Activated CD8-positive, alpha-beta T cell treated with anti-CD3 and anti-CD28 coated beads, Interleukin-2, amount 10 ng/mL, durations not matched to agents 7 days and 5 days (primary cell): ENCODE data around the gene PI4K2B. TPM values are rescaled to one million over a fixed set of nuclear protein-coding genes. Genes with fewer than 3 reads are reported as not detected.
"Not testable (repeated sequence)": the region's sequence is repeated elsewhere in the genome, so short reads cannot be mapped to it uniquely, and the experiment has no call there.

ENCODE experiments used
- ATAC-seq: fragments of 150-1000 bp; cut with Tn5 transposase; one replicate; pipeline ENCODE4 v1.10.0; 2021; ENCODE audit warnings: moderate library complexity
- CTCF ChIA-PET: fragments of 350-600 bp; sonication (Branson Sonifier 250); formaldehyde crosslinking; loops from one replicate; lab custom pipeline; 2021; ENCODE audit warnings: antibody characterized with exemption; lab: Charles Lee
- POLR2A ChIA-PET: fragments of 350-600 bp; sonication (Branson Sonifier 250); formaldehyde crosslinking; loops from one replicate; lab custom pipeline; 2021; ENCODE audit warnings: antibody characterized with exemption; lab: Charles Lee
- DNase-seq: peaks from one replicate; pipeline ENCODE4 v3.0.0-alpha.2; 2020
- H3K27ac Mint-ChIP-seq: one replicate; pipeline ENCODE4 v1.8.0; 2021; ENCODE audit warnings: mild to moderate bottlenecking, mixed read lengths
- H3K27me3 Mint-ChIP-seq: one replicate; pipeline ENCODE4 v1.8.0; 2021; ENCODE audit warnings: low read depth, mixed read lengths
- H3K36me3 Mint-ChIP-seq: one replicate; pipeline ENCODE4 v1.8.0; 2021; ENCODE audit warnings: low read depth, mixed read lengths
- H3K4me1 Mint-ChIP-seq: one replicate; pipeline ENCODE4 v1.8.0; 2021; ENCODE audit warnings: low read depth, mixed read lengths
- H3K4me3 Mint-ChIP-seq: one replicate; pipeline ENCODE4 v1.8.0; 2021; ENCODE audit warnings: mild to moderate bottlenecking, mixed read lengths
- H3K9me3 Mint-ChIP-seq: one replicate; pipeline ENCODE4 v1.8.0; 2022; ENCODE audit warnings: mixed read lengths; ENCODE audit not compliant: insufficient read depth
- total RNA-seq, 2 experiments: library from RNA; stranded (reverse); gene quantifications; one replicate each; pipeline ENCODE4 v1.2.3, GENCODE V29; 2021

PI4K2B gene
- total RNA-seq, 2 experiments from 2014 or later: 42.2 to 46.1 TPM

DNA sequence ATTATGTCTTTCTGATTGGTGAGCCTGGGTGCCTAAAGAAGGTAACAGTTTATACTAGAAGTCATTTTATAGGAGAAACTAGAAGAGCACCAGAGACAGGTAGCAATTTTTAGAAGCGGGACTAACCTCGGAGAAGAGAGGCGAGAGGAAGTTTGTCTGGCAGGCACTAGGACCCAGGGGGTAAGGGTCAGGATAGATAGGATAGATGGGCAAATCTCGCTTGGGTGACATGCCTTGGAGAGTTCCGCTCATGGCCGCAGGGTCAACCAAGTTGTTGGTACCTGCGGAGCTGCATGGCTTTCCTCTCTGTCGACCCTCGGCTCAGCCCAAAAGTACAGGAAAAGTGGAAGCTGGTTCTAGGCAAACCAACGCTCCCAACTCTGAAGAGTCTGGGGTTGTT, 11.3 kb downstream of the PI4K2B start:
- Mint-ChIP-seq H3K27me3 (no peaks in the 10 kb centered on the region), H3K27ac (no peak overlapping the region), H3K36me3 (peaks cover 68% of the 10 kb centered on the region), H3K4me3 (no peak overlapping the region), H3K9me3 (peaks cover 24% of the 10 kb centered on the region), H3K4me1 (peaks cover 18% of the 10 kb centered on the region)
- ATAC-seq: no peak
- CTCF ChIA-PET: no interaction called here
- POLR2A ChIA-PET: interaction anchor here (0.6 kb wide), 1 partner anchor 706 kb away, joined by 3 read pairs; no protein-coding TSS in a partner anchor
- DNase-seq: no peak

DNA sequence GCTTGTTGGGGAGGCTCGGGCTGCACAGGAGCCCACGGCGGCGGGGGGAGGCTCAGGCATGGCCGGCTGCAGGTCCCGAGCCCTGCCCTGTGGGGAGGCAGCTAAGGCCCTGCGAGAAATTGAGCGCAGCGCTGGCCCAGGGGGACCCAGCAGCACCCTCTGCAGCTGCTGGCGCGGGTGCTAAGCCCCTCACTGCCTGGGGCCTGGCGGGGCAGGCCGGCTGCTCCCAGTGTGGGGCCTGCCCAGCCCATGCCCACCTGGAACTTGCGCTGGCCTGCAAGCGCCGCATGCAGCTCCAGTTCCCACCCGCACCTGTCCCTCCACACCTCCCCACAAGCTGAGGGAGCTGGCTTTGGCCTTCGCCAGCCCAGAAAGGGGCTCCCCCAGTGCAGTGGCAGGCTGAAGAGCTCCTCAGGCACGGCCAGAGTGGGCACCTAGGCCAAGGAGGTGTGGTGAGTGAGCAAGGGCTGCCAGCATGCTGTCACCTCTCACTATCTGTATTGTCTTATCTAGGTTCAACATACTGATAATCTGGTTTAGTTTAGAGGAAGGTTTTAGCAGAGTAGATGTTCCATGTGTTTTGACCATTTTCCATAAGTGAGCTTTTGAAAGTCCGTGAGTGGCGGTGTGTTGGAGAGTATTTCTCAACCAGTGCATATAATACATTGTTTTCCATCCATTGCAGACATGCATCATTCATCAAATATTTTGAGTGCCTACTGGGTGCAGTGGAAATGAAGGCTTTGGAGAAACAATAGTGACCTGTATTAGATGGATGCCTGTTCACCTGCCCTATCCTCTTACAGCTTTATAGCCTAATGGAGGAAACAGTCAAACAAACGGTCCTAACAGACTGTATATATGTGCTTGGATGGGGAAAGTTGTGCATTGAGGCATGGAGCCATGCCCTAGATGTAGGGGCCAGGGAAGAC, 13.1 kb downstream of the PI4K2B start:
- POLR2A ChIA-PET: interaction anchor here (1.5 kb wide), 1 partner anchor 13 kb away, joined by 9 read pairs; the partner anchor contains the start of gene PI4K2B

DNA sequence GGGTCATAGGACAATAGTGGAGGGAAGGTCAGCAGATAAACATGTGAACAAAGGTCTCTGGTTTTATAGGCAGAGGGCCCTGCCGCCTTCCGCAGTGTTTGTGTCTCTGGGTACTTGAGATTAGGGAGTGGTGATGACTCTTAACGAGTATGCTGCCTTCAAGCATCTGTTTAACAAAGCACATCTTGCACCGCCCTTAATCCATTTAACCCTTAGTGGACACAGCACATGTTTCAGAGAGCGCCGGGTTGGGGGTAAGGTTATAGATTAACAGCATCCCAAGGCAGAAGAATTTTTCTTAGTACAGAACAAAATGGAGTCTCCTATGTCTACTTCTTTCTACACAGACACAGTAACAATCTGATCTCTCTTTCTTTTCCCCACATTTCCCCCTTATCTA, 15.0 kb downstream of the PI4K2B start:
- H3K36me3 Mint-ChIP-seq: peaks cover 49% of the 10 kb centered on the region
- H3K27me3 Mint-ChIP-seq, DNase-seq, H3K4me3 Mint-ChIP-seq, CTCF ChIA-PET, POLR2A ChIA-PET, ATAC-seq, H3K27ac Mint-ChIP-seq: not testable (repeated sequence)
- peaks cover 18% of the 10 kb centered on the region for H3K9me3 Mint-ChIP-seq
- peaks cover 33% of the 10 kb centered on the region for H3K4me1 Mint-ChIP-seq

More for the DNA sequence above, 13.1 kb downstream of the PI4K2B start:
- no peak overlapping the region for H3K27ac Mint-ChIP-seq
- DNase-seq (no peak), ATAC-seq (no peak)
- H3K4me1 Mint-ChIP-seq: peaks cover 20% of the 10 kb centered on the region
- peaks cover 24% of the 10 kb centered on the region for H3K9me3 Mint-ChIP-seq
- H3K36me3 Mint-ChIP-seq: peaks cover 61% of the 10 kb centered on the region
- H3K4me3 Mint-ChIP-seq: no peak overlapping the region
- CTCF ChIA-PET: no interaction called here
- H3K27me3 Mint-ChIP-seq: no peaks in the 10 kb centered on the region

DNA sequence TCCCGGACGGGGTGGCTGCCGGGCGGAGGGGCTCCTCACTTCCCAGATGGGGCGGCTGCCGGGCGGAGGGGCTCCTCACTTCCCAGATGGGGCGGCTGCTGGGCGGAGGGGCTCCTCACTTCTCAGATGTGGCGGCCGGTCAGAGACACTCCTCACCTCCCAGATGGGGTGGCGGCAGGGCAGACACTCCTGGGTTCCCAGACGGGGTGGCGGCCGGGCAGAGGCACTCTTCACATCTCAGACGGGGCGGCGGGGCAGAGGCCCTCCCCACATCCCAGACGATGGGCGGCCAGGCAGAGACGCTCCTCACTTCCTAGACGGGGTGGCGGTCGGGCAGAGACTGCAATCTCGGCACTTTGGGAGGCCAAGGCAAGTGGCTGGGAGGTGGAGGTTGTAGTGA, 15.7 kb downstream of the PI4K2B start:
- CTCF ChIA-PET, H3K4me3 Mint-ChIP-seq, POLR2A ChIA-PET, H3K27ac Mint-ChIP-seq, DNase-seq, H3K27me3 Mint-ChIP-seq, ATAC-seq: not testable (repeated sequence)
- H3K9me3 Mint-ChIP-seq: peaks cover 12% of the 10 kb centered on the region
- peaks cover 33% of the 10 kb centered on the region for H3K4me1 Mint-ChIP-seq
- H3K36me3 Mint-ChIP-seq: peaks cover 45% of the 10 kb centered on the region

DNA sequence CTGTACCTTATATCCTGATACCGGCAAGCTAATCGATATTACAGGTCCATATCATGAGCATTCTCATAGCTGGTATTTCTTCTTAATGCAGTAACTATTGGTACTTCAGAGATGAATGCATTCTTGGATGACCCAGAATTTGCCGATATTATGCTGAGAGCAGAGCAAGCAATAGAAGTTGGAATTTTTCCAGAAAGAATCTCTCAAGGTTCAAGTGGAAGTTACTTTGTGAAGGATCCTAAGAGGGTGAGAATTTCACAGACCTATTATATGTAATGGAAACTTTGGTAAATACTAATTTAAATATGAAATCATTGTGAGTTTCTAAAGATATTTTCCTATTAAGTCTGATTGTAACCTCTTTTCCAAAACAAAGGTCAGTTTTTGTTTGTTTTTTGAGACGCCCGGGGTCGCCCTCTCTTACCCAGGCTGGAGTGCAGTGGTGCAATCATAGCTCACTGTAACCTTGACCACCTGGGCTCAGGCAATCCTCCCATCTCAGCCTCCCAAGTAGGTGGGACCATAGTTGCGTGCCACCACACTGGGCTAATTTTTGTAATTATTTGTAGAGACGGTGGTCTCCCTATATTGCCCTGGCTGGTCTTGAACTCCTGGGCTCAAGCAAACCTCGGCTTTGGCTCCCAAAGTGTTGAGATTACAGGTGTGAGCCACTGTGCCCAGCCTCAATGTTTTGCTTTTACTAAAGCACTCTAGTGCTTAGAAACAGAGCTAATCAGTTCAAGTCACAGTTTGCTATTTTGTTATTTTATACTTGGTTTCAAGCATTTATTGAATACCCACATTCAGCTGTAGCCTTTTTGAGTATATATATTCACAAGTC, 18.6 kb downstream of the PI4K2B start:
- POLR2A ChIA-PET: interaction anchor here (0.8 kb wide), 1 partner anchor 16 kb away, joined by 3 read pairs; no protein-coding TSS in a partner anchor
- Mint-ChIP-seq H3K9me3 (no peaks in the 10 kb centered on the region), H3K4me1 (peaks cover 28% of the 10 kb centered on the region), H3K27me3 (no peaks in the 10 kb centered on the region), H3K36me3 (peaks cover 40% of the 10 kb centered on the region), H3K4me3 (no peak overlapping the region), H3K27ac (no peak overlapping the region)
- ATAC-seq (no peak), DNase-seq (no peak)
- CTCF ChIA-PET: interaction anchor here (1.0 to 1.5 kb wide), 4 partner anchors 19 to 72 kb away, joined by 3 to 6 read pairs (median 4); partner anchors contain the start of genes PI4K2B and ZCCHC4

DNA sequence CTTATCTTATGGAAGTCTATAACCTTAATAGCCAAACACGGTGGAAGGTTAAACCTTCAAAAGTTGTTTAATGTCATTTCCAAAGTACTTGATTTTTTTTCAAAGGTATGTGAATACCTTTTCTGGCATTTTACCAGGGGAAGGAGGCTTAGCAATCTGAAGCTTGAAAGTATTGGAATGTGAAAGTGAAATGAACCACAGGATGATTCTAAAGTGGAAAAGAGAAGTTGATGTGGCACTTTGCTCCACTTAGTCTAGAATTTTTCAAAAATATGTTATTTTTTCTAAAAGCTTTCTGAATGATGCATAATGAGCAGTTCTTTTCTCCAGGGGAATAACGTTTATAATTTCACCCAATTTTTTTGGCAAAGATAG, 19.2 kb downstream of the PI4K2B start:
- Mint-ChIP-seq H3K27ac (no peak overlapping the region), H3K36me3 (peaks cover 40% of the 10 kb centered on the region), H3K9me3 (no peaks in the 10 kb centered on the region), H3K4me1 (peaks cover 28% of the 10 kb centered on the region), H3K4me3 (no peak overlapping the region), H3K27me3 (no peaks in the 10 kb centered on the region)
- ChIA-PET POLR2A (no interaction called here), CTCF (interaction anchor here (1.0 to 1.5 kb wide), 4 partner anchors 19 to 73 kb away, joined by 3 to 6 read pairs (median 4); partner anchors contain the start of genes PI4K2B and ZCCHC4)
- DNase-seq (no peak), ATAC-seq (no peak)

DNA sequence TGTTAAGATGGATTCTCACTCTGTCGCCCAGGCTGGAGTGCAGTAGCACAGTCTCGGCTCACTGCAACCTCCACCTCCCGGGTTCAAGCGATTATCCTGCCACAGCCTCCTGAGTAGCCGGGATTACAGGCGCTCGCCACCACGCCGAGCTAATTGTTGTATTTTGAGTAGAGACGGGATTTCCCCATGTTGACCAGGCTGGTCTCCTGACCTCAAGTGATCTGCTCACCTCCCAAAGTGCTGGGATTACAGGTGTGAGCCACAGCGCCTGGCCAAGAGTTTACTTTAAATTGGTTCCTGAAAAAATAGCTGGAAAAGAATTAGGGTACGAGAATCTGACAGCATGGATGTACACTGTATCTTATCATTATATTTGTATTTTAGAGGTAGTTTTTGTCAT, 20.0 kb downstream of the PI4K2B start:
- H3K27ac Mint-ChIP-seq, H3K27me3 Mint-ChIP-seq, DNase-seq, ATAC-seq, POLR2A ChIA-PET, H3K4me3 Mint-ChIP-seq, H3K9me3 Mint-ChIP-seq: not testable (repeated sequence)
- Mint-ChIP-seq H3K36me3 (peaks cover 36% of the 10 kb centered on the region), H3K4me1 (peaks cover 28% of the 10 kb centered on the region)
- CTCF ChIA-PET: interaction anchor here (1.5 kb wide), 1 partner anchor 20 kb away, joined by 6 read pairs; the partner anchor contains the start of gene PI4K2B

DNA sequence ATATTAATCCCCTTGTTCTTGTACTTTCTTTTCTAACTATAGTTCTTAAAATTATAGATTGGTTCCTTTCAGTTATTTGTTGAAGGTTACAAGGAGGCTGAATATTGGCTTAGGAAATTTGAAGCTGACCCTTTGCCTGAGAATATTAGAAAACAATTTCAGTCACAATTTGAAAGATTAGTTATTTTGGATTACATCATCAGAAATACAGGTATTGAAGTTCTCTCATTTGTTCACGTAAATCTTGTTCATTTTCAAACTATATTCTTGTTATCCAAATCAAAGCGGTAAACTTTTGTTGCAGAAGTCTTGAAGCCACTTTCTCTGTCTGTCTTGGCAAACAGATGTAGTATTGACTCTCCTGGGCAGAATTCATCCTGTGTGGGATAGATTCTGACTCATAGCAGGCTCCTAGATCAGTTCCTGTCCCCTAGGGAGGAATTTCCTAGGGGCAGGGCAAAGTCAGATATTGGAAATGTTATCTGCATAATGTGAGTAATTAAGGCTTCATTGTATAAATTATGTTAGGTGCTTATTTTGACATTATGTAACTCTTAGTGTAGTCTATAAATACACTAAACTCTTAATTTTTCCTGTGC, 25.2 kb downstream of the PI4K2B start:
- ChIA-PET POLR2A (no interaction called here), CTCF (no interaction called here)
- Mint-ChIP-seq H3K4me3 (no peak overlapping the region), H3K27ac (no peak overlapping the region), H3K36me3 (peaks cover 40% of the 10 kb centered on the region), H3K27me3 (no peaks in the 10 kb centered on the region), H3K4me1 (no peaks in the 10 kb centered on the region), H3K9me3 (no peaks in the 10 kb centered on the region)
- DNase-seq (no peak), ATAC-seq (no peak)

DNA sequence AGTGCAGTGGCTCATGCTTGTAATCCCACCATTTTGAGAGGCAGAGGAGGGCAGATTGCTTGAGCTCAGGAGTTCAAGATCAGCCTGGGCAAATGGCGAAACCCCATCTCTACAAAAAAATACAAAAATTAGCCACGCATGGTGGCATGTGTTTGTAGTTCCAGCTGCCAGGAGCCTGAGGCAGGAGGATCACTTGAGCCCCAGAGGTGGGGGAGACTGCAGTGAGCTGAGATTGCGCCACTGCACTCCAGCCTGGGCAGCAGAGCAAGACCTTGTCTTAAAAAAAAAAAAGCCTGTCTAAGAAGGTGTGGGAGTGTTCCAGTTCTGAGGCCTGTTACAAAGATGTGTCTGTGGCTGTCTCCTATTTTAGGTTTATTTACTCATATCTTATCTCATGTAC, 38.0 kb downstream of the PI4K2B start:
- no peaks in the 10 kb centered on the region for H3K4me1 Mint-ChIP-seq
- peaks cover 45% of the 10 kb centered on the region for H3K36me3 Mint-ChIP-seq
- no peak for DNase-seq
- ChIA-PET POLR2A (interaction anchor here (0.6 kb wide), 1 partner anchor 154 kb away, joined by 3 read pairs; no protein-coding TSS in a partner anchor), CTCF (interaction anchor here (1.6 kb wide), 1 partner anchor 41 kb away, joined by 4 read pairs; the partner anchor contains the start of gene ZCCHC4)
- no peaks in the 10 kb centered on the region for H3K9me3 Mint-ChIP-seq
- ATAC-seq: no peak
- no peak overlapping the region for H3K4me3 Mint-ChIP-seq
- no peak overlapping the region for H3K27ac Mint-ChIP-seq
- no peaks in the 10 kb centered on the region for H3K27me3 Mint-ChIP-seq

DNA sequence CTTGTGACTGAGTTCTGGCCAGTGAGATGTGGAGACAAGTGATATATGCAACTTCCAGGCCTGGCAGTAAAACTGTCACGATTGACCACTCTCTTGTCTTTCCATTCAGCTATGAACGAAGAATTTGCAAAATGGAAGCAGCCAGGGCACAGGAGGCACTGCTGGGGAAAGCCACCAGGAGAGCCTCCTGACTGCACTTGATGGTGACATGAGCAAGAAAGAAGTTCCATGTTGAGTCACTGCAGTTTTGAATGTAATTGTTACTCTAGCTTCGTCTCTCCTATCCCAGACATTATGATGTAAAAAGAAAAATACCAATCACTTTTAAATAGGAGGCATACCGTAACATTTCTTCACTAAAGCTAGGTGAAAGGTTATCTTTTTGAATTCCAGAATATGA, 46.4 kb downstream of the PI4K2B start:
- no peaks in the 10 kb centered on the region for H3K4me1 Mint-ChIP-seq
- DNase-seq: no peak
- H3K27ac Mint-ChIP-seq: no peak overlapping the region
- CTCF ChIA-PET: interaction anchor here (1.1 kb wide), 1 partner anchor 32 kb away, joined by 4 read pairs; the partner anchor contains the start of gene ZCCHC4
- peaks cover 31% of the 10 kb centered on the region for H3K36me3 Mint-ChIP-seq
- no peak overlapping the region for H3K4me3 Mint-ChIP-seq
- no peaks in the 10 kb centered on the region for H3K9me3 Mint-ChIP-seq
- POLR2A ChIA-PET: interaction anchor here (1.1 kb wide), 1 partner anchor 12 kb away, joined by 3 read pairs; no protein-coding TSS in a partner anchor
- H3K27me3 Mint-ChIP-seq: no peaks in the 10 kb centered on the region
- ATAC-seq: no peak

DNA sequence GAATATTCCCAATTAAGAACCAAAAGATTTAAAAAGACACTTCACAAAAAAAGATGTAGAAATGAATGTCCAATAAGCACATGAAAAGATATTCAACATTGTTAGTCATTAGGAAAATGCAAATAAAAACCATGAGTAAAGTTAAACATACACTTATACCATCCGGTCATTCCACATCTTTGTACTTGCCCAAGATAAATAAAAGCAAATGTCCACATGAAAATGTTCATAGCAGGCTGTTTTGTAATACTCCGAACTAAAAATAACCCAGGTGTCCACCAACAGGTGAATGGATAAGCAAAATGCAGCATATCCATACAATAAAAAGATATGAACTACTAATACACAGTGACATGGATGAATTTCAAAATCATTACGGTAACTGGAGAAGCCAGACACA, 50.1 kb downstream of the PI4K2B start:
- DNase-seq (no peak), ATAC-seq (no peak)
- H3K4me1 Mint-ChIP-seq: no peaks in the 10 kb centered on the region
- H3K36me3 Mint-ChIP-seq: peaks cover 20% of the 10 kb centered on the region
- POLR2A ChIA-PET: no interaction called here
- CTCF ChIA-PET: no interaction called here
- H3K4me3 Mint-ChIP-seq: no peak overlapping the region
- H3K9me3 Mint-ChIP-seq: no peaks in the 10 kb centered on the region
- H3K27me3 Mint-ChIP-seq: peaks cover 17% of the 10 kb centered on the region
- H3K27ac Mint-ChIP-seq: no peak overlapping the region
